ENCODE data around the gene BPNT1. TPM values are rescaled to one million over a fixed set of nuclear protein-coding genes. Genes with fewer than 3 reads are reported as not detected.

The BPNT1 gene
- total and polyA plus RNA-seq, 2 of the 13 experiments (the other 11 are each of a cell fraction or from before 2014, with no cell fraction given), result 35.2 to 43.9 TPM

DNA sequence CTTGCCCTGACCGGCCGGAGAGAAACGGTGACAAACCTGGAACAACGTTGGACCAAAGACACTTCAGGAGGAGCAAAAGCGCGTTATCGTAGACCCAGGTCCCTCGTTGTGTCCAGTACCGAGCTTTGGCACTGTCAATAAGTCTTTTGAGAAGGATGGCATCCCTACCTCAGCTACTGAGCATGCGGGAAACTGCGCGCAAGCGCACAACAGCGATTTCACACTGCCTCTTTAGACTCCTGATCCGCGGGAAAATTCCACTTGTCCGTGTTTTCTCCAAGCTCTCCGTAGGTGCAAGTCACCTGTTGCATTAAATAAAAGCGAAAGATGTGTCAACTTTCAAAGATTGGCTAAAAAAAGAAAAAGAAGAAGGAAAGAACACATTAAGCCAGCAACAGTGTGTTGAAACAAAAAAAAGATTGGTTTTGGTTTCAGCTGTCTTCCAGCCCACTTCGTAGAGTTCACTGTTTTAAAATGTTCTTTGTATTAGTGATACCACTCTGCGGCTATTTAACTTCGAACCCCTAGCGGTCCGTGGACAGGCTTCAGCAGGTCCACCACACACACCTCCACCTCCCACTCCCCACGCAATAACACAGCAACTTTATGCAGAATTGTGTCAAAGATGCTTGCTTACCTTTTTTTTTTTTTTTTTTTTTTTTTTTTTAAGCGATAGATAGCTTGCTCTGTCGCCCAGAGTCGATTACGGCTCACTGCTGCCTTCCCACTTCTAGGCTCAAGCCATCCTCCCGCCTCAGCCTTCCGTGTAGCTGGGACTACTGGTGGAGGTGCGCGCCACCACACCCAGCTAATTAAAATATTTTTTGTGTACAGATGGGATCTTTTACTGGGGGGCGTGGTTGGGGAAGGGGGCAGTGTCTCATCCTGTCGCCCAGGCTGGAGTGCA lies at the start of gene BPNT1 (continued):
- TF ChIP-seq ZMAT5 (CRISPR knock-in tag; IDR thresholded peaks at IDR 0.05; ENCODE audit: borderline replicate concordance, low read depth) (no peak), ZNF512B (CRISPR knock-in tag; IDR thresholded peaks at IDR 0.05; ENCODE audit: borderline replicate concordance) (peak; percentile 65; the same call in 1 of the 2 replicates), NR2C2 (CRISPR knock-in tag; IDR thresholded peaks at IDR 0.05; ENCODE audit: borderline replicate concordance) (peak; percentile 25; the same call in 1 of the 2 replicates), AKNA (CRISPR knock-in tag; IDR thresholded peaks at IDR 0.05; ENCODE audit: borderline replicate concordance) (no peak), ZNF746 (CRISPR knock-in tag; IDR thresholded peaks at IDR 0.05) (no peak; the same call in 1 of the 2 replicates), ZNF367 (CRISPR knock-in tag; IDR thresholded peaks at IDR 0.05; ENCODE audit: borderline replicate concordance) (no peak; the same call in 1 of the 2 replicates), ZNF264 (CRISPR knock-in tag; IDR thresholded peaks at IDR 0.05) (no peak), DR1 (CRISPR knock-in tag; IDR thresholded peaks at IDR 0.05) (0 out of 2 replicates have a peak, but pooled peaks have one; percentile 34), CBX1 (IDR thresholded peaks at IDR 0.05; ENCODE audit: low read depth) (no peak), ZBTB20 (CRISPR knock-in tag; IDR thresholded peaks at IDR 0.05; ENCODE audit: borderline replicate concordance, low read depth) (peak; percentile 57; the same call in 1 of the 2 replicates), RAD21 (CRISPR knock-in tag; IDR thresholded peaks at IDR 0.05) (no peak), MED13 (CRISPR knock-in tag; IDR thresholded peaks at IDR 0.05) (no peak), PHF5A (CRISPR knock-in tag; IDR thresholded peaks at IDR 0.05; ENCODE audit: low read depth, unreplicated experiment) (no peak), ONECUT2 (CRISPR knock-in tag; IDR thresholded peaks at IDR 0.05) (no peak), ZNF10 (CRISPR knock-in tag; IDR thresholded peaks at IDR 0.05; ENCODE audit: borderline replicate concordance, low read depth) (no peak), ZBTB43 (CRISPR knock-in tag; conservative IDR thresholded peaks at IDR 0.05) (peak; percentile 48; the same call in 1 of the 2 replicates)
- TF ChIP-seq, protein P1, sequence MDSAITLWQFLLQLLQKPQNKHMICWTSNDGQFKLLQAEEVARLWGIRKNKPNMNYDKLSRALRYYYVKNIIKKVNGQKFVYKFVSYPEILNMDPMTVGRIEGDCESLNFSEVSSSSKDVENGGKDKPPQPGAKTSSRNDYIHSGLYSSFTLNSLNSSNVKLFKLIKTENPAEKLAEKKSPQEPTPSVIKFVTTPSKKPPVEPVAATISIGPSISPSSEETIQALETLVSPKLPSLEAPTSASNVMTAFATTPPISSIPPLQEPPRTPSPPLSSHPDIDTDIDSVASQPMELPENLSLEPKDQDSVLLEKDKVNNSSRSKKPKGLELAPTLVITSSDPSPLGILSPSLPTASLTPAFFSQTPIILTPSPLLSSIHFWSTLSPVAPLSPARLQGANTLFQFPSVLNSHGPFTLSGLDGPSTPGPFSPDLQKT (CRISPR knock-in tag; IDR thresholded peaks at IDR 0.05; ENCODE audit: borderline replicate concordance), result no peak

All from HepG2 (cell line).